Measurements from ENCODE around the gene KCNMA1. TPM values are rescaled to one million over a fixed set of nuclear protein-coding genes. Genes with fewer than 3 reads are reported as not detected.

KCNMA1 gene
- total RNA-seq, 1 experiment from 2014 or later = 0.49 TPM

DNA sequence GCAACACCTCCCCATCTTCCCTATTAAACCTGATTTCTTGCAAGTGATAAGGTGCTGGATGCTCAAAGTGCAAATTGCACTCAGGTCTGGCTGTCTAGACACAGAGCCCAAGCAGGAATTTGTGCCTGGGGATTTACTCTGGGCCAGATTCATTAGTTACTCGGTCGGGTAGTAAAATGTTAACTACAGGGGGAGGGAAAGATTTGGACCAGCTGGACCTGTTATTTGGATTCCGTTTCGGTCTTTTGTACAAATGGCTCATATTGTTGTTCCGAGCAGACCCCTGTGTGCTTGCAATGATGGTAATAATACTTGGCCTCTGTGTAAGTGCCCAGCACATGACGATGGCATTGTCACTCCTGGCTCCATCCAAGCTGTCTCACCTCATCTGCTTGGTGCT, 609.6 kb downstream of the KCNMA1 start:
- no peaks in the 10 kb centered on the region for H3K9me3 ChIP-seq (ENCODE audit: control insufficient read depth in 1 of 2, insufficient read depth in 1 of 2, low read depth in 1 of 2, low read length in 2 of 2)
- H4K20me1 ChIP-seq (ENCODE audit: insufficient read depth) = no peaks in the 10 kb centered on the region
- intact Hi-C loops (cut with micrococcal nuclease) = no loop called here
- H3K79me2 ChIP-seq (ENCODE audit: insufficient read depth, low read length) = no peaks in the 10 kb centered on the region
- H3K9me2 ChIP-seq (ENCODE audit: insufficient read depth) = no peaks in the 10 kb centered on the region
- H3K36me3 ChIP-seq (ENCODE audit: control insufficient read depth in 1 of 2, insufficient read depth in 2 of 2, low read length in 2 of 2) = no peaks in the 10 kb centered on the region
- CTCF ChIA-PET = no interaction called here
- POLR2A ChIA-PET = no interaction called here
- no peak for DNase-seq (ENCODE audit: low read depth, low spot score)
- no peak overlapping the region for H3K27ac ChIP-seq (ENCODE audit: low read depth, low read length)
- RAD21 ChIA-PET (ENCODE audit: low non-redundant PET in 1 of 2, low total read pairs in 2 of 2, uncharacterized antibody in 2 of 2, unreplicated experiment in 2 of 2) = no interaction called here
- no peak overlapping the region for H2AFZ ChIP-seq (ENCODE audit: low read depth, low read length, poor library complexity, severe bottlenecking)
- no peaks in the 10 kb centered on the region for H3K4me1 ChIP-seq (ENCODE audit: control insufficient read depth in 1 of 2, insufficient read depth in 2 of 2, low read length in 2 of 2)
- no peak for ATAC-seq
- H3K9ac ChIP-seq (ENCODE audit: low read length) = no peak overlapping the region
- H3K4me2 ChIP-seq (ENCODE audit: low read length) = no peak overlapping the region
- no peak for TF ChIP-seq CEBPB (IDR thresholded peaks at IDR 0.05; ENCODE audit: low read depth)
- H3K4me3 ChIP-seq (replicated peaks in 1 of 2; ENCODE audit: low read depth in 1 of 2, low read length in 2 of 2) = no peak overlapping the region
- BruUV-seq (replicated peaks) = no TSS peak
- peaks cover 62% of the 10 kb centered on the region for H3K27me3 ChIP-seq (ENCODE audit: insufficient read depth, low read length)

- no peak overlapping the region for H3K4me3 ChIP-seq (replicated peaks in 1 of 2; ENCODE audit: low read depth in 1 of 2, low read length in 2 of 2)
- no peak overlapping the region for H3K4me2 ChIP-seq (ENCODE audit: low read length)
- RAD21 ChIA-PET (ENCODE audit: low non-redundant PET in 1 of 2, low total read pairs in 2 of 2, uncharacterized antibody in 2 of 2, unreplicated experiment in 2 of 2) = no interaction called here
- no peak overlapping the region for H2AFZ ChIP-seq (ENCODE audit: low read depth, low read length, poor library complexity, severe bottlenecking)
- intact Hi-C loops (cut with micrococcal nuclease) = no loop called here
- no peaks in the 10 kb centered on the region for H3K9me2 ChIP-seq (ENCODE audit: insufficient read depth)
- H4K20me1 ChIP-seq (ENCODE audit: insufficient read depth) = no peaks in the 10 kb centered on the region
- no peaks in the 10 kb centered on the region for H3K36me3 ChIP-seq (ENCODE audit: control insufficient read depth in 1 of 2, insufficient read depth in 2 of 2, low read length in 2 of 2)
- no peak overlapping the region for H3K27ac ChIP-seq (ENCODE audit: low read depth, low read length)
- H3K9ac ChIP-seq (ENCODE audit: low read length) = no peak overlapping the region
- peaks cover 61% of the 10 kb centered on the region for H3K27me3 ChIP-seq (ENCODE audit: insufficient read depth, low read length)
- H3K9me3 ChIP-seq (ENCODE audit: control insufficient read depth in 1 of 2, insufficient read depth in 1 of 2, low read depth in 1 of 2, low read length in 2 of 2) = no peaks in the 10 kb centered on the region
- no peaks in the 10 kb centered on the region for H3K4me1 ChIP-seq (ENCODE audit: control insufficient read depth in 1 of 2, insufficient read depth in 2 of 2, low read length in 2 of 2)
- BruUV-seq (replicated peaks) = no TSS peak
- POLR2A ChIA-PET = no interaction called here
- TF ChIP-seq, protein P1, sequence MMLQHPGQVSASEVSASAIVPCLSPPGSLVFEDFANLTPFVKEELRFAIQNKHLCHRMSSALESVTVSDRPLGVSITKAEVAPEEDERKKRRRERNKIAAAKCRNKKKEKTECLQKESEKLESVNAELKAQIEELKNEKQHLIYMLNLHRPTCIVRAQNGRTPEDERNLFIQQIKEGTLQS (IDR thresholded peaks at IDR 0.05) = no peak
- TF ChIP-seq CBX3 (IDR thresholded peaks at IDR 0.05; ENCODE audit: low read depth) = no peak
- no peak for TF ChIP-seq ZNF274 (IDR thresholded peaks at IDR 0.05; ENCODE audit: low read depth, low read length)
- no peak for TF ChIP-seq EZH2phosphoT487 (IDR thresholded peaks at IDR 0.05; ENCODE audit: borderline replicate concordance)
- TF ChIP-seq MAX (IDR thresholded peaks at IDR 0.05) = no peak
- TF ChIP-seq POLR2AphosphoS5 (IDR thresholded peaks at IDR 0.05; ENCODE audit: low read depth, low read length) = no peak
- TF ChIP-seq, protein P2, sequence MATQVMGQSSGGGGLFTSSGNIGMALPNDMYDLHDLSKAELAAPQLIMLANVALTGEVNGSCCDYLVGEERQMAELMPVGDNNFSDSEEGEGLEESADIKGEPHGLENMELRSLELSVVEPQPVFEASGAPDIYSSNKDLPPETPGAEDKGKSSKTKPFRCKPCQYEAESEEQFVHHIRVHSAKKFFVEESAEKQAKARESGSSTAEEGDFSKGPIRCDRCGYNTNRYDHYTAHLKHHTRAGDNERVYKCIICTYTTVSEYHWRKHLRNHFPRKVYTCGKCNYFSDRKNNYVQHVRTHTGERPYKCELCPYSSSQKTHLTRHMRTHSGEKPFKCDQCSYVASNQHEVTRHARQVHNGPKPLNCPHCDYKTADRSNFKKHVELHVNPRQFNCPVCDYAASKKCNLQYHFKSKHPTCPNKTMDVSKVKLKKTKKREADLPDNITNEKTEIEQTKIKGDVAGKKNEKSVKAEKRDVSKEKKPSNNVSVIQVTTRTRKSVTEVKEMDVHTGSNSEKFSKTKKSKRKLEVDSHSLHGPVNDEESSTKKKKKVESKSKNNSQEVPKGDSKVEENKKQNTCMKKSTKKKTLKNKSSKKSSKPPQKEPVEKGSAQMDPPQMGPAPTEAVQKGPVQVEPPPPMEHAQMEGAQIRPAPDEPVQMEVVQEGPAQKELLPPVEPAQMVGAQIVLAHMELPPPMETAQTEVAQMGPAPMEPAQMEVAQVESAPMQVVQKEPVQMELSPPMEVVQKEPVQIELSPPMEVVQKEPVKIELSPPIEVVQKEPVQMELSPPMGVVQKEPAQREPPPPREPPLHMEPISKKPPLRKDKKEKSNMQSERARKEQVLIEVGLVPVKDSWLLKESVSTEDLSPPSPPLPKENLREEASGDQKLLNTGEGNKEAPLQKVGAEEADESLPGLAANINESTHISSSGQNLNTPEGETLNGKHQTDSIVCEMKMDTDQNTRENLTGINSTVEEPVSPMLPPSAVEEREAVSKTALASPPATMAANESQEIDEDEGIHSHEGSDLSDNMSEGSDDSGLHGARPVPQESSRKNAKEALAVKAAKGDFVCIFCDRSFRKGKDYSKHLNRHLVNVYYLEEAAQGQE (IDR thresholded peaks at IDR 0.05; ENCODE audit: low read depth) = no peak
- no peak for TF ChIP-seq SP1 (IDR thresholded peaks at IDR 0.05; ENCODE audit: low read depth)
- TF ChIP-seq YY1 (IDR thresholded peaks at IDR 0.05; ENCODE audit: extremely low read depth, insufficient replicate concordance, low read depth, low read length) = no peak
- no peak for TF ChIP-seq ELF1 (IDR thresholded peaks at IDR 0.05; ENCODE audit: borderline replicate concordance, low read depth)
- no peak for TF ChIP-seq ZFX (IDR thresholded peaks at IDR 0.05)
- TF ChIP-seq CEBPB (IDR thresholded peaks at IDR 0.05; ENCODE audit: low read depth) = no peak
- no peak for TF ChIP-seq POLR2A (IDR thresholded peaks at IDR 0.05; ENCODE audit: borderline replicate concordance, extremely low read depth, insufficient read depth, insufficient read length)
- CTCF ChIA-PET = no interaction called here
- no peaks in the 10 kb centered on the region for H3K79me2 ChIP-seq (ENCODE audit: insufficient read depth, low read length)
- ATAC-seq (no peak), DNase-seq (ENCODE audit: low read depth, low spot score) (no peak)
Measured at GRCh38 chr10:77027576-77027975, 610.0 kb downstream of the KCNMA1 start.

Measured in HCT116 (cell line).